PFSK-1 (cell line): ENCODE data around the gene GPRASP3.

Source experiments
- FOXP2 ChIP-seq: optimal IDR thresholded peaks from 2 replicates; pipeline ENCODE3; 2011; ENCODE audit warnings: borderline replicate concordance, control low read depth, inconsistent platforms; ENCODE audit not compliant: insufficient read depth; ENCODE audit errors: extremely low read length, extremely low read depth
- POLR2AphosphoS5 ChIP-seq: IDR thresholded peaks from 2 replicates; pipeline ENCODE4 v1.6.1; 2012; ENCODE audit warnings: low read depth, mild to moderate bottlenecking, control low read depth, low read length, moderate library complexity
- SIN3A ChIP-seq: IDR thresholded peaks from 2 replicates; pipeline ENCODE4 v1.6.1; 2012; ENCODE audit warnings: mild to moderate bottlenecking, low read length, moderate library complexity, borderline replicate concordance; ENCODE audit not compliant: insufficient read depth
- TAF1 ChIP-seq: IDR thresholded peaks from 2 replicates; pipeline ENCODE4 v1.6.1; 2012; ENCODE audit warnings: low read length, control low read depth, borderline replicate concordance; ENCODE audit not compliant: insufficient read depth

GRCh38 chrX:102739657-102740056 lies 19.1 kb downstream of the GPRASP3 start:
- TF ChIP-seq FOXP2 = no peak
- TF ChIP-seq SIN3A = no peak
- no peak for TF ChIP-seq POLR2AphosphoS5
- TF ChIP-seq TAF1 = no peak
